Thymus (tissue), 11 donors: ENCODE results near the gene BCL2A1. TPM values are rescaled to one million over a fixed set of nuclear protein-coding genes. Genes with fewer than 3 reads are reported as not detected.

Source experiments
- DNase-seq, 9 donors: peaks; one replicate each; pipeline ENCODE4 v3.0.0-alpha.2; 2013; ENCODE audit warnings: low spot score in 9 of 9, low read depth in 6 of 9, missing footprints in 1 of 9
- H3K27ac ChIP-seq, 2 donors: one replicate each; pipeline ENCODE4 v1.5.1; 2013; ENCODE audit warnings: control low read depth in 1 of 2, low read depth in 1 of 2, low read length in 1 of 2, mild to moderate bottlenecking in 1 of 2, moderate library complexity in 1 of 2
- H3K27me3 ChIP-seq, 2 donors: one replicate each; pipeline ENCODE4 v1.5.1; 2013; ENCODE audit warnings: low read length in 1 of 2; ENCODE audit not compliant: control insufficient read depth in 2 of 2, insufficient read depth in 1 of 2
- H3K36me3 ChIP-seq, 2 donors: one replicate each; pipeline ENCODE4 v1.5.1; 2013; ENCODE audit warnings: low read length in 1 of 2, mild to moderate bottlenecking in 1 of 2, moderate library complexity in 1 of 2; ENCODE audit not compliant: control insufficient read depth in 2 of 2, insufficient read depth in 2 of 2
- H3K4me1 ChIP-seq, 2 donors: one replicate each; pipeline ENCODE4 v1.5.1; 2013; ENCODE audit warnings: low read length in 2 of 2; ENCODE audit not compliant: control insufficient read depth in 2 of 2, insufficient read depth in 2 of 2
- H3K4me3 ChIP-seq, 2 donors: one replicate each; pipeline ENCODE4 v1.5.1; 2013; ENCODE audit warnings: low read length in 2 of 2, control low read depth in 1 of 2, mild to moderate bottlenecking in 1 of 2
- H3K9me3 ChIP-seq, 2 donors: one replicate each; pipeline ENCODE4 v1.5.1; 2013; ENCODE audit warnings: low read length in 1 of 2, mild to moderate bottlenecking in 1 of 2; ENCODE audit not compliant: control insufficient read depth in 2 of 2, insufficient read depth in 1 of 2
- WGBS: extraction: QIAGEN DNeasy Blood & Tissue Kit; methylation state at CpG from one replicate; pipeline ENCODE4 v1.1.7; 2013; 5-methylcytosine and 5-hydroxymethylcytosine counted together
- polyA plus RNA-seq: library from polyadenylated mRNA; stranded (reverse); fragments of 200-250 nt; gene quantifications from one replicate; pipeline ENCODE4 v1.2.3, GENCODE V29; 2013
- total RNA-seq: library from RNA; stranded (reverse); fragments of 120-200 nt; gene quantifications from one replicate; pipeline ENCODE4 v1.2.4, GENCODE V29; 2013
- donor health status: healthy.

BCL2A1 gene
- total and polyA plus RNA-seq, 2 donors: 25.5 to 30.5 TPM

GRCh38 chr15:79956354-79956939, 14.5 kb downstream of the BCL2A1 start:
- Histone ChIP-seq H3K36me3 (no peaks in the 10 kb centered on the region), H3K4me3 (no peak overlapping the region), H3K9me3 (no peaks in the 10 kb centered on the region), H3K27ac (no peak overlapping the region), H3K27me3 (no peaks in the 10 kb centered on the region), H3K4me1 (no peaks in the 10 kb centered on the region)
- 96% methylated on average over 4 of the region's 4 CpGs for WGBS
- no peak for DNase-seq

GRCh38 chr15:79954661-79955060, 16.3 kb downstream of the BCL2A1 start:
- no peaks in the 10 kb centered on the region for H3K4me1 ChIP-seq
- DNase-seq: no peak
- no peaks in the 10 kb centered on the region for H3K36me3 ChIP-seq
- no peaks in the 10 kb centered on the region for H3K27me3 ChIP-seq
- H3K4me3 ChIP-seq: no peak overlapping the region
- WGBS: 98% methylated on average over 2 of the region's 2 CpGs
- H3K9me3 ChIP-seq: no peaks in the 10 kb centered on the region
- H3K27ac ChIP-seq: no peak overlapping the region

GRCh38 chr15:79953951-79954444, 17.0 kb downstream of the BCL2A1 start:
- 54% methylated on average over 1 of the region's 1 CpG for WGBS
- H3K4me3 ChIP-seq: no peak overlapping the region
- no peaks in the 10 kb centered on the region for H3K36me3 ChIP-seq
- H3K4me1 ChIP-seq: no peaks in the 10 kb centered on the region
- H3K9me3 ChIP-seq: no peaks in the 10 kb centered on the region
- no peak overlapping the region for H3K27ac ChIP-seq
- DNase-seq: no peak
- no peaks in the 10 kb centered on the region for H3K27me3 ChIP-seq

GRCh38 chr15:79952329-79952728, 18.7 kb downstream of the BCL2A1 start:
- WGBS: 92% methylated on average over 2 of the region's 2 CpGs
- no peak for DNase-seq
- no peak overlapping the region for H3K4me3 ChIP-seq
- H3K27me3 ChIP-seq: no peaks in the 10 kb centered on the region
- no peak overlapping the region for H3K27ac ChIP-seq
- H3K36me3 ChIP-seq: no peaks in the 10 kb centered on the region
- H3K9me3 ChIP-seq: no peaks in the 10 kb centered on the region
- H3K4me1 ChIP-seq: no peaks in the 10 kb centered on the region

GRCh38 chr15:79950247-79950646, 20.7 kb downstream of the BCL2A1 start:
- no peak overlapping the region for H3K27ac ChIP-seq
- no peaks in the 10 kb centered on the region for H3K36me3 ChIP-seq
- no peaks in the 10 kb centered on the region for H3K9me3 ChIP-seq
- 94% methylated on average over 2 of the region's 2 CpGs for WGBS
- no peak for DNase-seq
- H3K4me3 ChIP-seq: no peak overlapping the region
- H3K4me1 ChIP-seq: no peaks in the 10 kb centered on the region
- no peaks in the 10 kb centered on the region for H3K27me3 ChIP-seq

- no peak overlapping the region for H3K4me3 ChIP-seq
- 86% methylated on average over 3 of the region's 3 CpGs for WGBS
- no peak overlapping the region for H3K27ac ChIP-seq
- no peak for DNase-seq
- no peaks in the 10 kb centered on the region for H3K27me3 ChIP-seq
- no peaks in the 10 kb centered on the region for H3K4me1 ChIP-seq
- no peaks in the 10 kb centered on the region for H3K36me3 ChIP-seq
- H3K9me3 ChIP-seq: no peaks in the 10 kb centered on the region
These were observed 22.2 kb downstream of the BCL2A1 start for GRCh38 chr15:79948761-79949160.

- H3K4me1 ChIP-seq: no peaks in the 10 kb centered on the region
- H3K36me3 ChIP-seq: no peaks in the 10 kb centered on the region
- H3K27ac ChIP-seq: no peak overlapping the region
- no peak for DNase-seq
- no peaks in the 10 kb centered on the region for H3K9me3 ChIP-seq
- 65% methylated on average over 10 of the region's 10 CpGs for WGBS
- H3K27me3 ChIP-seq: no peaks in the 10 kb centered on the region
- no peak overlapping the region for H3K4me3 ChIP-seq
These were observed 22.8 kb downstream of the BCL2A1 start for GRCh38 chr15:79948095-79948695.

GRCh38 chr15:79947009-79947408, 24.0 kb downstream of the BCL2A1 start:
- Histone ChIP-seq H3K27ac (no peak overlapping the region), H3K9me3 (no peaks in the 10 kb centered on the region), H3K36me3 (no peaks in the 10 kb centered on the region), H3K4me3 (no peak overlapping the region), H3K4me1 (no peaks in the 10 kb centered on the region), H3K27me3 (no peaks in the 10 kb centered on the region)
- no peak for DNase-seq

GRCh38 chr15:79944622-79945021, 26.4 kb downstream of the BCL2A1 start:
- Histone ChIP-seq H3K36me3 (no peaks in the 10 kb centered on the region), H3K4me1 (no peaks in the 10 kb centered on the region), H3K27me3 (no peaks in the 10 kb centered on the region), H3K27ac (no peak overlapping the region), H3K9me3 (no peaks in the 10 kb centered on the region), H3K4me3 (no peak overlapping the region)
- no peak for DNase-seq
- 94% methylated on average over 7 of the region's 7 CpGs for WGBS
